ENCODE results near the gene HYOU1. TPM values are rescaled to one million over a fixed set of nuclear protein-coding genes. Genes with fewer than 3 reads are reported as not detected.

HYOU1 gene
- total RNA-seq, 4 donors from 2014 or later: 21.8 to 47.0 (median 33.0) TPM

DNA sequence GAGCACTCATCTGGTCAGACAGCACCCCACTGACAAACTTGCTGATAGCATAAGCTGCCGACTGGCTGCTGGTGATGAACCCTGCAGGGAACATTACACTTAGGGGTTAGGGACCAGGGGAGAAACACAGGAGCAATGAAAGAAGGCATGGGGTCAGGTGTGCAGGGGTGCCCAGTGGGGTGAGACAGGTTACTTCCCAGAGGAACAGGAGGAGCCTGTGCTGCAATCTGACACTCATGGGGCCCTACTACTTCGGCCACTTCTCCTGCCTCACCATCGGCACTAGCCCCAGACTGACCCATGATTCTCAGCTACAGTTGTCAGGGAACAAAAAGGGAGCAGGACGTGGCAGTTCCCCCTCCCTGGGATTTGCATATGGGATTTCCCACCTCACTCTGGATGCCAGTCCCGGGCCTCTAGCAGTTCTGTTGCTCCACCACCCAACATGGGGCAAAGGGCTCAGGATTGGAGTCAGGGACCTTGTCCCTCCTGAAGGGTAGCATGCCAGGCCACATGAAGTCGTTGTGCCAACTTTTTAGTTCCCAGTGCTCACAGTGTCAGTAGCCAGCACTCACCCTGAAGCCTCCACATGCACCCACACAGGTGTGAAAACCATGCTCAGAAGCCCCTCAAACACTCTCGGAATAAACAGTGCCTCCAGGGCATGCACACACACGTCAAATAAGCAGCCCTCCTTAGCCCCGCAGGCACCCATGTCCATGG, 28.5 kb downstream of the HYOU1 start:
- DNase-seq (ENCODE audit: low spot score in 2 of 2): no peak
- no peak for TF ChIP-seq POLR2A (IDR thresholded peaks at IDR 0.05)
- TF ChIP-seq, protein P1, sequence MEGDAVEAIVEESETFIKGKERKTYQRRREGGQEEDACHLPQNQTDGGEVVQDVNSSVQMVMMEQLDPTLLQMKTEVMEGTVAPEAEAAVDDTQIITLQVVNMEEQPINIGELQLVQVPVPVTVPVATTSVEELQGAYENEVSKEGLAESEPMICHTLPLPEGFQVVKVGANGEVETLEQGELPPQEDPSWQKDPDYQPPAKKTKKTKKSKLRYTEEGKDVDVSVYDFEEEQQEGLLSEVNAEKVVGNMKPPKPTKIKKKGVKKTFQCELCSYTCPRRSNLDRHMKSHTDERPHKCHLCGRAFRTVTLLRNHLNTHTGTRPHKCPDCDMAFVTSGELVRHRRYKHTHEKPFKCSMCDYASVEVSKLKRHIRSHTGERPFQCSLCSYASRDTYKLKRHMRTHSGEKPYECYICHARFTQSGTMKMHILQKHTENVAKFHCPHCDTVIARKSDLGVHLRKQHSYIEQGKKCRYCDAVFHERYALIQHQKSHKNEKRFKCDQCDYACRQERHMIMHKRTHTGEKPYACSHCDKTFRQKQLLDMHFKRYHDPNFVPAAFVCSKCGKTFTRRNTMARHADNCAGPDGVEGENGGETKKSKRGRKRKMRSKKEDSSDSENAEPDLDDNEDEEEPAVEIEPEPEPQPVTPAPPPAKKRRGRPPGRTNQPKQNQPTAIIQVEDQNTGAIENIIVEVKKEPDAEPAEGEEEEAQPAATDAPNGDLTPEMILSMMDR (IDR thresholded peaks at IDR 0.05): no peak
- WGBS, 2 donors: 64 to 65% methylated on average over 7 to 9 of the region's 9 CpGs
- no peak overlapping the region for H3K4me3 ChIP-seq (ENCODE audit: low read depth, poor library complexity, severe bottlenecking)
- intact Hi-C loops (cut with DNase I; ENCODE audit: low total_unique reads): no loop called here

DNA sequence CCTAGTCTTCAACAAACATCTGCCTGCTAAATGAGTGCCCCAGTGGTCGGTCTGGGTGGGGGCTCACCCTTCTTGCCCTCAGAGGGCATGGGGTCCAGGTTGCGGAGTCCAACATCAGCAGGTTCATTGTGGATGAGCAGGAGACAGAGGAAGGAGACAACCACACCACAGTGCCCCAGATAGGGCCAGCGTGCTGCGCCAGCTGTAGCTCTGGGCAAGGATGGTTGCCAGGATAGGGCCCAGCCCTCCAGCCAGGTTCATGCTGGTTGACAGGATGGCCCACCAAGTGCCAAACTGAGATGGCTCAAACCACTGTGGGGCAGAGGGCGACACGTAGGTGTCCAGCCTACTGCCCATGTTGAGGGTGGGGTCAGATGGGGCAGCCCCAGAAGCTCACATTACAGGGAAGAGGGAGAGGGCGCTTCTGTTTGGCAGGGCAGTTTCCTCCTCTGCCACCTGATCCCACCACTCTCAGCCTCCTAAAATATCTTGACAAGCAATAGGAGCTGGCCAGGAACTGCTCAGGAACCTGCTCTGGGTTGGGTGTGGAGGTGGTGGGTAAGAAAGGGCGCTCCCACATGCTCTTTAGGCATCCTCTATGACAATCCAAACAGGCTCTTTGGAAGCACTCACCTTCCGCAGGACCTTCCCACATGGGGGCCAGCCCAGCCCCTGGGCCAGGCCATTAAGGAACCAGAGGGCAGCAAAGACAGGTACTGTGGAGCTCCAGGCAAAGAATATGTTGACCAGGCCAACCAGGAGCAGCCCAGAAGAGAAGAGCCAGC, 29.3 kb downstream of the HYOU1 start:
- no peak overlapping the region for H3K4me3 ChIP-seq (ENCODE audit: low read depth, poor library complexity, severe bottlenecking)
- no peak for DNase-seq (ENCODE audit: low spot score in 2 of 2)
- intact Hi-C loops (cut with DNase I; ENCODE audit: low total_unique reads): no loop called here
- TF ChIP-seq, protein P1 (IDR thresholded peaks at IDR 0.05): no peak
- TF ChIP-seq POLR2A (IDR thresholded peaks at IDR 0.05): no peak
- 95% methylated on average over 9 of the region's 9 CpGs for WGBS, 2 donors

DNA sequence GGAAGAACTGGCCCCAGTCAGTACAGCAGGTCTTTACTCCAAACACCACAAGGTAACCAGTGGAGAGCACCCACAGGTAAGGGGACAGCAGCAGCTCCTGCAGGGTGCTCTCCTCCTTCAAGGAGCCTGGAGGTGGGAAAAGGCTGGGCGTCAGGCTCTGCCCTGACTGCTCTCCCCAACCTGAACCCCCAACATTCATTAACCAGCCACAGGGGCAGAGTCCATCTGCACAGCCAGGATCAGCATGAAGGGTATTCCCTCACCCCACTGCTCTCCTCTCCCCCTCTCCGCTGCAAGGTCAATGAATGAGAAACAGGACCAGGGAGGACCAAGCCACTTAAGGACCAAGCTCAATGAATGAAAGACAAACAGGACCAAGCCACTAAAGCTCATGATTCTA, 30.0 kb downstream of the HYOU1 start:
- no peak overlapping the region for H3K4me3 ChIP-seq (ENCODE audit: low read depth, poor library complexity, severe bottlenecking)
- TF ChIP-seq, protein P1 (IDR thresholded peaks at IDR 0.05): no peak
- TF ChIP-seq POLR2A (IDR thresholded peaks at IDR 0.05): no peak
- intact Hi-C loops (cut with DNase I; ENCODE audit: low total_unique reads): no loop called here
- no peak for DNase-seq (ENCODE audit: low spot score in 2 of 2)
- WGBS, 2 donors: 85 to 100% methylated on average over 2 of the region's 2 CpGs

DNA sequence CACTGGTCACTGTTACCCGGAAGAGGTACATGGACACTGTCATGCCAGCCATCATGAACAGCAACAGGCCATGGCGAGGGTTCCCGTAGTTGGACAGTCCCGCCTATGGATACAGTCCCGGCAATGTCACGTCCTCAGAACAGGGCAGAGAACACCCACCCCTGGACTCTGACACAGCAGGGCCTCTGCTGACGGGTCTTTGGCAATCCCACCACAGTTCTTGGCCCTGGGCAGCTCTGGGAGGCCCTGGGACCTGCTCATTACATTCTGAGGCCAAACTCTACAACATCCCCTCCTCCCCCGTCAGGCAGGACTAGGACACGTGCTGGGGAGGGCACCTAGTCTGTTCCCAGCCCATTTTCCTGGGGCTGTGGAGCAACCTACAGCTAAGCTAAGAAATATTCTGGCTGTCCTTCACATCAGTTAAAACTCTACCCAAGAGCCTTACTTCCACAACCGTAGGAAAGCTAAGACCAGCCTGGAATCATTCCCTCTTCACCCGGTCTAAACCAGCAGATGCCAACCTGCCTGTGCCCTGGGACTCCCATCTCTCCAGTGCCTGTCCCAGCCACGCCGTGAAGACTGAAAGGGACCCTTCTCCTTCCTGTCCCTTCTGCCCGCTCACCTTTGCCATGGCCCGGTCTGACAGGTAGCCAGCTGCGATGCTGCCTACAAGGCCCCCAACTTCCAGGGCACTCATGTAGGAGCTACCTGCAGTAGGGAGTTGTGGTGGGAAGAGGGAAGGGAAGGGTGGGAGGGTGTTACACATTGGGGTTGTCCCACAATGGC, 30.8 kb downstream of the HYOU1 start:
- H3K4me3 ChIP-seq (ENCODE audit: low read depth, poor library complexity, severe bottlenecking): no peak overlapping the region
- TF ChIP-seq, protein P1 (IDR thresholded peaks at IDR 0.05): no peak
- no peak for TF ChIP-seq POLR2A (IDR thresholded peaks at IDR 0.05)
- WGBS, 2 donors: 83 to 91% methylated on average over 16 of the region's 16 CpGs
- intact Hi-C loops (cut with DNase I; ENCODE audit: low total_unique reads): no loop called here
- no peak for DNase-seq (ENCODE audit: low spot score in 2 of 2)

DNA sequence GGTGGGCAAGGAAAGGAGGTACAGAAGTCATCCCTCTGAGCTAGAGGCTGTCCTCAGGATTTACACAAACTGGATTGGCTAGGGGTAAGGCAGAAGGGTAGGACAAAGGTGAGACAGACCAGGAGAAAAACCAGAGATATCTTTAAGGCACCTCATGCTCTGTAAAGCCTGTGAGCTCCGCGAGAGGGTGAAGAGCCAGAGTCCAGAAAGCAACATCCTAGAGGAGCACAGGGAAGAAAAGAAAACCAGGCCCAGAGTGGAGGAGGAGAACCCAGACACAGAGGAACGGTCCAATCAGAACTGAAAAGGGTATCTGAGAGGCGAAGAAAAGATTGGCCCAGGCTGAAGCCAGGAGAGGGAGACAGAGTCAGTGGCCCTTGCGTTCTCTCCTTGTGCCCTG, 31.5 kb downstream of the HYOU1 start:
- 92 to 93% methylated on average over 5 of the region's 5 CpGs for WGBS, 2 donors
- no peak for DNase-seq (ENCODE audit: low spot score in 2 of 2)
- no peak overlapping the region for H3K4me3 ChIP-seq (ENCODE audit: low read depth, poor library complexity, severe bottlenecking)
- TF ChIP-seq POLR2A (IDR thresholded peaks at IDR 0.05): no peak
- TF ChIP-seq, protein P1 (IDR thresholded peaks at IDR 0.05): no peak
- intact Hi-C loops (cut with DNase I; ENCODE audit: low total_unique reads): no loop called here
